Right lobe of liver (tissue), 4 donors: ENCODE measurements around the gene FRY.

Experiments used
- POLR2A ChIP-seq: fragments of 450-650 bp; IDR thresholded peaks from one replicate; pipeline ENCODE4 v1.6.1; 2017; ENCODE audit warnings: antibody characterized with exemption, mild to moderate bottlenecking
- TF ChIP-seq, protein P1 (sequence below), 4 donors: fragments of 200-600 bp in 3 of 4; fragments of 450-650 bp in 1 of 4; IDR thresholded peaks; one replicate each; pipeline versions ENCODE4 v1.5.1 to v1.8.0; 2016 to 2022; ENCODE audit warnings: antibody characterized with exemption in 4 of 4, mild to moderate bottlenecking in 2 of 4
- donor health status: DM: no; HTN: no; CAD: no.
- donor health status: DM: no; HTN: no; CAD: no.
- donor health status: DM: no; HTN: yes; CAD: no.

DNA sequence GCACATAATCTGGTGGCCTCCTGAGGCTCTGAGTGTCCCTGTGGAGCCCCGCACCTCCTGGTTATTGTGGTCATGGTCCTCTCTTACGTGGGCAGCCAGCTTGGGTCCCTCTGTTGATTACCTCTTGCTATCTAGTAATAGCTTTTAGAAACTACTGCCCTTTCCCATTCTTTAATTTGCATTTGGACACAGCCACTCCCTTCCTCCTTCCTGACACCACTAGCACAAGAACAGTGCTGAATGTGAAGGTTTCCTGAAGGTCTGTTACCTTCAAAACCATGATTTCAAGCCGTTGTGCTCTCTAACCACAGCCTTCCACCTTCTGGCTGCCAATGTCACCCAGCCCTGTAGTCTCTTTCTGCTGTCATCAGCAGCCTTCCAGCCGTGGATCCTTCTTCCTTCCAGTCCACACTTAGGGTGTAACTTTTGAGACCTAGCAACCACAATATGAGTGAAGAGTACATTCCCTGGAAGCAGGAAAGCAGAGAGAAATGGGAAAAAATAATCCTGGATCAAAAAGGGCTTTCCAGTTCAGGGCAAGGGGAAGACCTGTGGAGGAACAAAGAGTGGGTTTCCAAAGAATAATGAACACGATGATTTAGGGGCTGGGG is 130.9 kb downstream of the FRY start:
- TF ChIP-seq, protein P1, sequence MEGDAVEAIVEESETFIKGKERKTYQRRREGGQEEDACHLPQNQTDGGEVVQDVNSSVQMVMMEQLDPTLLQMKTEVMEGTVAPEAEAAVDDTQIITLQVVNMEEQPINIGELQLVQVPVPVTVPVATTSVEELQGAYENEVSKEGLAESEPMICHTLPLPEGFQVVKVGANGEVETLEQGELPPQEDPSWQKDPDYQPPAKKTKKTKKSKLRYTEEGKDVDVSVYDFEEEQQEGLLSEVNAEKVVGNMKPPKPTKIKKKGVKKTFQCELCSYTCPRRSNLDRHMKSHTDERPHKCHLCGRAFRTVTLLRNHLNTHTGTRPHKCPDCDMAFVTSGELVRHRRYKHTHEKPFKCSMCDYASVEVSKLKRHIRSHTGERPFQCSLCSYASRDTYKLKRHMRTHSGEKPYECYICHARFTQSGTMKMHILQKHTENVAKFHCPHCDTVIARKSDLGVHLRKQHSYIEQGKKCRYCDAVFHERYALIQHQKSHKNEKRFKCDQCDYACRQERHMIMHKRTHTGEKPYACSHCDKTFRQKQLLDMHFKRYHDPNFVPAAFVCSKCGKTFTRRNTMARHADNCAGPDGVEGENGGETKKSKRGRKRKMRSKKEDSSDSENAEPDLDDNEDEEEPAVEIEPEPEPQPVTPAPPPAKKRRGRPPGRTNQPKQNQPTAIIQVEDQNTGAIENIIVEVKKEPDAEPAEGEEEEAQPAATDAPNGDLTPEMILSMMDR (IDR thresholded peaks at IDR 0.05): no peak
- no peak for TF ChIP-seq POLR2A
